GM18505 (cell line): ENCODE measurements around the gene CHRNB2.

Source experiments
- ATAC-seq: cut with Tn5 transposase; IDR thresholded peaks from one replicate; pipeline ENCODE4 v1.9.1; 2021; ENCODE audit not compliant: unreplicated experiment
- POLR2A ChIP-seq: IDR thresholded peaks from 4 replicates; pipeline ENCODE4 v1.6.1; 2011; ENCODE audit warnings: borderline replicate concordance; ENCODE audit not compliant: insufficient read depth, insufficient read length; ENCODE audit errors: extremely low read depth

The CHRNB2 gene

DNA sequence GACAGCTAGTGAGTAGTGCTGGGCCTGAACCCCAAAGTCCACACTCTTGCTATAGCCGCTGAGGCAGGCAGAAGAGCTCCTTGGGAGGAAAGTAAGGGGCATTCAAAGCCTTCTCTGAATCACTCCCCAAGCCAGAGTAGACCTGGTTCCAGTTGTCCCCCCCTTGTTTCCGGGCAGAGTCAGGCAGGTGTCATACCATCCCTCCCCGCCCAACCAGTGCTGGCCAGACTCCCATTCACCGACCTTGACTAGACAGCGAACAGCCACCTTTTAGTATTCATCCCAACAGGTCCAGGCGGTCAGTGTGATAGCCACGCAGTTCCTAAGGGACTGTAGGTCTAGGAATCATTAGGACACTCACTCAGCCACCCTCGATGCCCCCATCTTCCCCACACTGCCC is 11.8 kb downstream of the CHRNB2 start:
- no peak for ATAC-seq
- TF ChIP-seq POLR2A = no peak

DNA sequence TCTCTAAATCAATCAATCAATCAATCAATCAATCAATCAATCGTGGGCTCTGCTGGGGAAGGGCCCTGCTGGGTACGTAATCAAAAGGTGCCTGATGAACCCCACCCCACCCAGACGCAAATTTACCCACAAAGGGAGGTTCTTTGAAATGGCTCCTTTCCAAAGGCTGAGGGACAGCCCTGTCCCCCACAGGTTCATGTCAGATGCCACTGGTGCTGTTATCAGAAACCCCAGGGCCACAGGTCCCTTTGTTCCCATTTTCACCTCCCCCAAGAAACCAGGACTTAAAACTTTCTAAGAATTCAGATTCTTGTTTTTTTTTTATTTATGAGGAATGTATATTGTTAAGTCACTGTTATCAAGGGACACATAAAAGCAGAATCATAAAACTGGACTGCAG is 14.2 kb downstream of the CHRNB2 start:
- no peak for ATAC-seq

DNA sequence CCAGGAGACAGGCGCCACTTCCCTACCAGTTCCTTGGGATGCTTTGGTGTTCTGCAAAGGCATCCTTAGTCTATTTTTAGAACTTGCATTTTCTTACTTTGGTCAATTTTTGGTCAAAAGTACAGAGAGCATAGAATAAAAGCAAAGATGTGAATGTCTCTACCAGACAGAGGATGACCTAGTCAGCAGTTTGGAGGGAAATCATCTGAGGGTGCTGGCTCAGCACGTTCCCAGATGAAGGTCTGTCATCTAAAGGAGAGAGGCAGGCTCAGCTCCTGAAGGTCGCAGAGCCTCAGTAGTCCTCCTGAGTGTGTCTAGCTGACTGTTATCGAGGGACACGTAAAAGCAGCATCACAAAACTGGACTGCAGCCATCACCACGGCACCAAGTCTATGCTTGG is 15.3 kb downstream of the CHRNB2 start:
- TF ChIP-seq POLR2A = peak; percentile 25
- no peak for ATAC-seq

More for the DNA sequence above, 14.2 kb downstream of the CHRNB2 start:
- TF ChIP-seq POLR2A = no peak

DNA sequence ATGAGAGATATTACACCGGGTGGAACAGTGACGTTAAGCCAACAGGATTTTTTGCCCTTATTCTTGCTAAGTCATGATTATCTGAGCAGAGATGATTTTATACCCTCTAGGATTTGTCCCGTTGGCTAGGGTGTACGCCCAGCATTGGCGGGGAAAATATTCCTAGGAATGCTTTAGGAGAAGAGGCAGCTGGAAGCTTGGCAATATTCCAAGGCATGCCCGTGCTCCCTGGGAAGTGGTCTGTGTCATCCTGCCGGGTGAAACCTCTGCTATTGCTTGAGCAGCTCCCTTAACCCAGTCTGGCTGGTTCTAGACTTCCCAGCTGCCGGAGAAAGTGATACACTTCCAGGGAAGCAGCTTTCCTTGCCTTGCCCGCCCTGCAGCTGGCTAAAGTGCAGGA is 16.2 kb downstream of the CHRNB2 start:
- no peak for ATAC-seq
- TF ChIP-seq POLR2A = no peak

DNA sequence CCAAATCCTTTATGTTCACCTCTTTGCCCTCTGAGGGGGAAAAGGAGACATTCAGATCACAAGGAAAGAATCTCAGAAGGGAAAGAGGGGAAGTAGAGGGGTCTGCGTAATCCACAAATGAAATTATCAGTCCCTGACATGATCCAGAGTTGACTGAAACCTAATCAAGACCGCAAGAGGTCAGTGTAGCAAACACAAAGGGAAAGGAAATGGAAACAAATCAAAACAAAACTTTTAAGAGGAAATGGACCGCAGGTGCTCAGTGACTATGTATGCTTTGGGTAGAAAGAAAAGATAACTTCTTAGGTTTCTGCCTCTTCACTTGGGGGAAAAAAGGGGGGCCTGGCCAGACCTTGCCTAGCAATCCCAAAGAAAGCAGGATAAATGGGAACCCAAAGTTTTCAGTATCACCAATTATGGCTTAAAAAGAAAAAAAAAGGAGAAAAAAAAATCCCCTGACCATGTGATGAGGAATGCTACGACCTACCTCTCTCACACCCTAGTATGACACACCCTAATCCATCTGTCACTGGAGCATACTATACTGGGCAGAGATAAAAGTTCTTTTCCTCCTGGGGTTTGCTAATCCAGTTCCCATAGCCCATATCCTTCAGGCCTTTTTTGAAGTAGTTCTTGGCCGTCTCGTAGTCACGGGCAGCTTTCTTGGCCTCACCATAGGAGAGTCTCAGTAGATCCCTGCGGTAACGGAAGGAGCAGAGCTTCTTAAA is 16.9 kb downstream of the CHRNB2 start:
- ATAC-seq = no peak

DNA sequence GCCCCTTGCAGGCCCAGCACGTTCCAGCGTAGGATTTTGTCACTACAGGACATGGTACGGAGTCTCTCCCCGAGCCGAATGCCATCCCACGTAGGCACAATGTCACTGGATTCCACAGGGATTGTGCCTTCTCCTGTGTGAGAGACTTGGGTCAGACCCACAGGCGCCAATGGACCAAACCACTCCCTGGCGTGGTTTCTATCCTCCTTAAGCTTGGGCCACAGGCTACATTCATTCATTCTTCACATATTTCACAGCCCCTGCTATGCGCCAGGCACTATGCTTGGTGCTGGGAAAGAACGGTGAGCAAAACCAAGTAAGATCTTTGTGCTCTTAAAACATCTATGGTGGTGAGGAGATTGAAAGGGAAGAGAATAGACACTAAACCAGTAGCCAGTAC is 18.7 kb downstream of the CHRNB2 start:
- no peak for TF ChIP-seq POLR2A
- no peak for ATAC-seq

More for the DNA sequence above, 16.9 kb downstream of the CHRNB2 start:
- no peak for TF ChIP-seq POLR2A

DNA sequence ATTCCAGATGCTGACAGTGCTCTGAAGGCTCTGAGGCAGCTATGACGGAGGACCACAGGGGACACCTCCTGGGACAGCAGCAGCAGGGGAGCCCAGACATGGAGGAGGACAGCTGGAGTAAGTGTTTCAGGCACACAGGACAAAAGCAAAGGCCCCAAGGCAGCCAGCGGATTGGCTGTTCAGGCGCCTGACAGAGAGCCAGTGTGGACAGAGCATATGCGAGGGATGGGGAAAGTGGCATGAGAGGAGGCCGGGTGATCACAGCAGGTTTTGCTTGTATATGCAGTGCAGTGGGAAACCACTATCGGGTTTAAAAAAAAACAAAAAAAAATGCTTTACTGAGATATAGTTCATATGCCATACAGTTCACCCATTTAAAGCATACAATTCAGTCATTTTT is 19.1 kb downstream of the CHRNB2 start:
- ATAC-seq = no peak
- no peak for TF ChIP-seq POLR2A

DNA sequence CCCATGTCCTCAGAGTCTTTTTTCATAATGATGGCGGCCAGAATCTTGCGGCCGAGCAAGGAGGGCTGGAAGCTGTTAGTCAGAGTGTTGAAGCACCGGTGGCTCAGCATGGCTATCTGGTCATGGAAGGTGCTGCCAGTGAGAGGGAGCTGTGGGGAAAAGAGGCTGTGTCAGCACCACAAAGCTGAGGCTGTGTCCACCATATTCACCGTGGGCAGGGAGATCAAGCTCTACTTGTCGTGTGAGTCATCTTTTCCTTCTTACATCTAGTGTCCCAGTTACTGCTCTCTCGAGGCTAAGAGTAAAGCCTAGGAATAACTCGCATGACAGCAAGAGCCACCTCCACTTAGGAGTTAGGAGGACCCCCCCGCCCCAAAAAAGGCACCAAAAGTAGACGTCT is 22.2 kb downstream of the CHRNB2 start:
- peak; percentile 3 for TF ChIP-seq POLR2A
- ATAC-seq = no peak

DNA sequence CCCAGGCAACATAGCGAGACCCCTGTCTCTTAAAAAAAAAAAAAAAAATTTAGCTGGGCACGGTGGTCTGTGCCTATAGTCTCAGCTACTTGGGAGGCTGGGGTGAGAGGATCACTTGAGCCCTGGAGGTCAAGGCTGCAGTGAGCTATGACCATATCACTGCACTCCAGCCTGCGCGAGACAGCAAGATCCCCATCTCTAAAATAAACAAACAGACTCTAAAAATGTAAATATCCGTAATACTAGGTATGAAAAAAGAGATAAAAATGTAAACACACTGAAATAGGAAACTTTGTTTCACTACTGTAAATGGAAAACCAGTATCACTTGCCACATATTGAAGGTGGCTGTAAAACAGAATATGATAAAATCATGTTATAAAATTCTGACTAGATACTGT is 23.2 kb downstream of the CHRNB2 start:
- no peak for ATAC-seq
- TF ChIP-seq POLR2A = no peak

DNA sequence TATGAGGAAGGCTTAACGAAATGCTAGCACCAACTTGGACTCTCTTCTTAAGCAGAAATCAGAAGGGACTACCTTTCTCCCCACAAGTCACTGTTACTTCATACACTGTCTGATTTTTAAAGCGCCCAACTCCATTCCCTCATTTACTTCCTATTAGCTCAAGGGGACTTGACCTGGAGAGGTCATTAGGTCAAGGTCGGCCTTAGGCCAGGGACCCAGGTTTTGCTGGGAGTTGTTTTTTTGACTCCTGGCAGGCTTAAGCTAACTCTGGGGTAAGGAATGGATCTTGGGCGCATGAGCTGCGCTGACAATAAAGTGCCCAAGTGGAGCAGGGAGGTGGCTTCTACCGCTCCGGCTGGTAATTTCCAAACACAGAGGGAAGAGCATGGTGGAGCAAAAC is 23.6 kb downstream of the CHRNB2 start:
- TF ChIP-seq POLR2A = no peak
- no peak for ATAC-seq

DNA sequence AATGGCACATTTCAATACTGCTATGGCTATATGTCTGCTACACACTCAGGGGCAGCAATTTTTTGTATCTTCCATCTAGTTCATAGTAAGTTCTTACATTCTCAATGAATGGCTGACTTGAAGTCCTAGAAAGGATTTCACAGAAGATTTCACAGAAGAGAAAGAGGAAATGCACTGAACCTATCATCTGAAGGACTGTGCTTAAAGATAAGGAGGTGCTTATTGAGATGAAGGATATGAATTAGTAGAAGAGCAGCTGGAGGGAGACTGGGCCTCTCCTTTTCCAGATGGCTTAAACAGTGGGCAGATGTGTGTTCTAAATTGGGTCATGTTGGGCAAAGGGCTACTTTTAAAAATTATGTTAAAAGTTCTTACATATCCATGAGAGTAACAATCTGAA is 25.8 kb downstream of the CHRNB2 start:
- no peak for ATAC-seq
- TF ChIP-seq POLR2A = no peak

DNA sequence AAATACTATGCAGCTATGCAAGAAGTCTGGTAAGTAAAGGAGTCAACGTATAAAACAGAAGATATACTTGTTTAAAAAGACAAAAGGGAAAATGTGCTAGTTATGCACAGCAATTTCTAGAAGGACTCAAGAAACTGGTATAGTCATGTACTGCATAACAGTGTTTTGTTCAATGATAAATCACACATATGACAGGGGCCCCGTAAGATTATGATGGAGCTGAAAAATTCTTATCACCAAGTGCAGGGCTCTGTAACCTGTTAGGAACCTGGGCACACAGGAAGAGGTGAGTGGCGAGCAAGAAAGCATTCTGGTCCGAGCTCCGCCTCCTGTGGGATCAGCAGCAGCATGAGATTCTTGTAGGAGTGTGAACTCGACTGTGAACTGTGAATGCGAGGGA is 27.2 kb downstream of the CHRNB2 start:
- no peak for TF ChIP-seq POLR2A
- no peak for ATAC-seq

DNA sequence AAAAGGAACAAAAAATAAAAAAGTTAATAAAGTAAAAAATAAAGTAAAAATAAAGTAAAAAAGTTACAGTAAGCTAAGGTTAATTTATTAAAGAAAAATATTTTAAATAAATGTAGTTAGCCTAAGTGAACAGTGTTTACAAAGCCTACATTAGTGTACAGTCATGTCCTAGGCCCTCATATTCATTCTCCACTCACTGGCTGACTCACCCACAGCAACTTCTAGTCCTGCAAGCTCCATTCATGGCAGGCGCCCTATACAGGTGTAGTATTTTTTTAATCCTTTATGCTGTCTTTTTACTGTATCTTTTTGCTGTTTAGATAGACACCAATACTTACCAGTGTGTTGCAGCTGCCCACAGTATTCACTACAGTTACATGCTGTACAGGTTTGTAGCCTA is 28.0 kb downstream of the CHRNB2 start:
- ATAC-seq = no peak
- TF ChIP-seq POLR2A = no peak

DNA sequence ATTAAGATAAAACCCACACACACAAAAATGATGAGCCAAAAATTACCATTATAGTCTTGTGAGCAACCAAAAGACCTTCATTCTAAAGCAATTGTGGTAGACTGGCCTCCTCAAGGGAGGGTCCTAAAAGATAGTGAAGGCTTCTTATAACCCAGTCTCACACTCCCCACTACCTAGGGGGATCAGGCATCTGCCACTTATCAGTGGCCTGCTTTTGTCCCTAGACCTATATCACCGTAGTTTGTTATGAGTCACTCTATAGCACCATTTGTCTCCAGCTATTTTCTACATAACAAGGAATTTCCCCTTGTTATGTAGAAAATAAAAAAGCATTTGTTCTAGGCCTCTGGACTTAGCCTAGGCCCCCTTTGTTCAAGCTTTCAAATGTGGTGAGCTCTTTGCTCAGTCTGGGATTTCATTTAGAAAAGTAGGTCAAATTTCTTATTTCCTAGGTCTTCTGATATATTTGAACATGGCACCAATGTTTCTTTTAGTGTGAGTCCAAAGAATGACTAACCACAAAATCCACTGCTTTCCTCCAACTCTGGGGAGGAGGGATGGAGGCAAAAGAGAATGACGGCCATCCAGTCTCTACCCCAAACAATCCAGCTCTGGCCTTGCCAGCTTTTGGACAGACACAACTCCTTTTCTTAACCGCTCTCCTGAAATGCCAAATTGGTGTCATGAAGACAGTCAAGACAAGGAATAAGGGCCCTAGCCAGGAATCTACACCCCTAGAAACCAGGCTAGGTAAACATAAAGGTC is 31.5 kb downstream of the CHRNB2 start:
- no peak for ATAC-seq

More for the DNA sequence above, 31.5 kb downstream of the CHRNB2 start:
- no peak for TF ChIP-seq POLR2A
